Immature natural killer cell (primary cell): Measurements from ENCODE around the gene ADM5. TPM values are rescaled to one million over a fixed set of nuclear protein-coding genes. Genes with fewer than 3 reads are reported as not detected.

ENCODE experiments used
- DNase-seq, 3 donors: peaks; one replicate each; pipeline ENCODE4 v3.0.0; 2022; ENCODE audit warnings: mixed read lengths in 1 of 3
- H3K27ac Mint-ChIP-seq, 6 donors: one replicate each; pipeline ENCODE4 v1.8.0; 2020; ENCODE audit warnings: mixed read lengths in 6 of 6, mild to moderate bottlenecking in 5 of 6, inconsistent platforms in 4 of 6, moderate library complexity in 3 of 6
- H3K27me3 Mint-ChIP-seq, 3 donors: one replicate each; pipeline ENCODE4 v1.8.0; 2020 to 2021; ENCODE audit warnings: low read depth in 3 of 3, mild to moderate bottlenecking in 3 of 3, mixed read lengths in 3 of 3, moderate library complexity in 3 of 3, inconsistent platforms in 1 of 3
- H3K36me3 Mint-ChIP-seq, 3 donors: one replicate each; pipeline ENCODE4 v1.8.0; 2020; ENCODE audit warnings: mixed read lengths in 3 of 3, inconsistent platforms in 2 of 3, mild to moderate bottlenecking in 2 of 3
- H3K4me1 Mint-ChIP-seq, 2 donors: one replicate each; pipeline ENCODE4 v1.8.0; 2020; ENCODE audit warnings: inconsistent platforms in 2 of 2, mild to moderate bottlenecking in 2 of 2, mixed read lengths in 2 of 2, moderate library complexity in 1 of 2
- H3K4me3 Mint-ChIP-seq, 5 donors: one replicate each; pipeline ENCODE4 v1.8.0; 2020; ENCODE audit warnings: mild to moderate bottlenecking in 5 of 5, mixed read lengths in 5 of 5, inconsistent platforms in 3 of 5, moderate library complexity in 3 of 5
- H3K9me3 Mint-ChIP-seq, 6 donors: one replicate each; pipeline ENCODE4 v1.8.0; 2020; ENCODE audit warnings: mild to moderate bottlenecking in 6 of 6, mixed read lengths in 6 of 6, inconsistent platforms in 4 of 6, moderate library complexity in 3 of 6
- polyA plus RNA-seq, 3 donors: library from polyadenylated mRNA; unstranded; fragments of 300-500 nt; fragmentation: Illumina TruSeq; gene quantifications; one replicate each; pipeline ENCODE4 v1.2.3, GENCODE V29; 2021

The ADM5 gene
- polyA plus RNA-seq, 3 donors from 2014 or later, result 0.28 TPM; not detected in 2

DNA sequence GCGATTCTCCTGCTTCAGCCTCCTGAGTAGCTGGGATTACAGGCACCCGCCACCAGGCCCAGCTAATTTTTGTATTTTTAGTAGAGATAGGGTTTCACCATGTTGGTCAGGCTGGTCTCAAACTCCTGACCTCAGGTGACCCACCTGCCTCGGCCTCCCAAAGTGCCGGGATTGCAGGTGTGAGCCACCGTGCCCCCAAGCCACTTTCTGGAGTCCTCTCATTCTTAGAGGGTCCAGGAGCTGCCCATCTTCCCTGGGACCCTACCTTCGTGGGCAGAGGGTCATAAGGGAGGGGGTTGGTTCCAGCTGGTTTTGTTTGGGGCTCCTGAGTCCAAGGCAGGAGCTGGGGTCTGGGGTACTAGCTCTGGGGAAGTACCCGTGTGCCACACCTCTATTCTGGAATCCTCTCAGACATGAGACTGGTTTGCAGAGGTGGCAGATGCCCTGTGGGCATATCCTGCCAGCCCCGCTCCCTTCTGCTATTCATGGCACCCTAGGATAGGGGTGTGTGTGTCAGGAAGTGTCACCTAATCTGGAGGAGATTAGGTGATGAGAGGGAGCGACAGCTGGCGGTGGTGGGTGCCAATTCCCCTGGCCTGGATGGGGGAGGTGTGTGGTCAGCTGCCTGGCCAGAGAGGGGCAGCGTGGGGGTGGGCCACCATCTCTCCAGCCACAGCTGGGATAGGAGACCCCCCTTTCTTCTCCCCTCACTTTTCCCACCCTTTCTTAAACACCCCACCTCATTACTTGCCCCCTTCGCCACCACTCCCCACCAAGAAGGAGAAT, 10.2 kb upstream of the ADM5 start:
- H3K4me1 Mint-ChIP-seq, result peaks cover 26 to 28% of the 10 kb centered on the region in 2 donors
- no peaks in the 10 kb centered on the region for H3K9me3 Mint-ChIP-seq

DNA sequence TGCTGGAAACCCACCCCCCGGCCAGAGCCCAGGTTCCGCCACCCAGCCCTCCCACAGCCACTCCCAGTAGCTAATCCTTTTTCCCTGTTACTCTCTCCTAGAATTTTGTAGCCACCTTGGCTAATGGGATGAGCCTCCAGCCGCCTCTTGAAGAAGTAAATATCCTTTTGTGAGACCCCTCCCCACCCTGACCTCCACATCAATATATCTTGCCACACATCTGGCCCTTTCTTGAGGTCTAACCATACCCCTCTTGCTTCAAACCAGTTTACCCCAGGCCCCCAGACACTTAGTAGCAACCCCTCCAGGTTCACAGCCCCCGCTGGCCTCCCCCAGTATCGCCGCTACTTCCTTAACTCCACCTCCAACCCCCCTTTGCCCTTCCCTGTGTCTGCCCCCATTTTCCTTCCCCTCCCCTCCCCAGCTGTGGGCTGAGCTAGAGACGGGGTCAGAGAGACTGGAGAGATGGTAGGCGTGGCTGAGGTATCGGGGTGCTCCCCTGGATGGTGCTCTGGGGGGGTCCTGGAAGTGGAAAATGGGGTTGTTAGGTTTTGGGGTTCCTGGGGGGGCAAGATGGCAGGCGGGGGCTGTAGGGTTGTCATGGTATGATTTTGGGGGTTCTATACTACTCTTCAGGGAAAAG, 9.5 kb upstream of the ADM5 start:
- Mint-ChIP-seq H3K36me3 (peaks cover 0 to 6% (median 3%) of the 10 kb centered on the region in 3 donors), H3K4me3 (peak overlapping the region in 1 of 5 donors; percentile 33), H3K9me3 (no peaks in the 10 kb centered on the region), H3K27ac (peak overlapping the region; percentile 34 to 81 (median 59)), H3K4me1 (peaks cover 26 to 28% of the 10 kb centered on the region in 2 donors), H3K27me3 (peaks cover 8 to 13% (median 11%) of the 10 kb centered on the region in 3 donors)
- no peak for DNase-seq

More for the DNA sequence above, 10.2 kb upstream of the ADM5 start:
- DNase-seq, result no peak
- Mint-ChIP-seq H3K27me3 (peaks cover 8 to 13% (median 11%) of the 10 kb centered on the region in 3 donors), H3K4me3 (peak overlapping the region in 1 of 5 donors; percentile 87), H3K27ac (peak overlapping the region in 5 of 6 donors; percentile 45 to 95 (median 75)), H3K36me3 (peaks cover 0 to 6% (median 3%) of the 10 kb centered on the region in 3 donors)

DNA sequence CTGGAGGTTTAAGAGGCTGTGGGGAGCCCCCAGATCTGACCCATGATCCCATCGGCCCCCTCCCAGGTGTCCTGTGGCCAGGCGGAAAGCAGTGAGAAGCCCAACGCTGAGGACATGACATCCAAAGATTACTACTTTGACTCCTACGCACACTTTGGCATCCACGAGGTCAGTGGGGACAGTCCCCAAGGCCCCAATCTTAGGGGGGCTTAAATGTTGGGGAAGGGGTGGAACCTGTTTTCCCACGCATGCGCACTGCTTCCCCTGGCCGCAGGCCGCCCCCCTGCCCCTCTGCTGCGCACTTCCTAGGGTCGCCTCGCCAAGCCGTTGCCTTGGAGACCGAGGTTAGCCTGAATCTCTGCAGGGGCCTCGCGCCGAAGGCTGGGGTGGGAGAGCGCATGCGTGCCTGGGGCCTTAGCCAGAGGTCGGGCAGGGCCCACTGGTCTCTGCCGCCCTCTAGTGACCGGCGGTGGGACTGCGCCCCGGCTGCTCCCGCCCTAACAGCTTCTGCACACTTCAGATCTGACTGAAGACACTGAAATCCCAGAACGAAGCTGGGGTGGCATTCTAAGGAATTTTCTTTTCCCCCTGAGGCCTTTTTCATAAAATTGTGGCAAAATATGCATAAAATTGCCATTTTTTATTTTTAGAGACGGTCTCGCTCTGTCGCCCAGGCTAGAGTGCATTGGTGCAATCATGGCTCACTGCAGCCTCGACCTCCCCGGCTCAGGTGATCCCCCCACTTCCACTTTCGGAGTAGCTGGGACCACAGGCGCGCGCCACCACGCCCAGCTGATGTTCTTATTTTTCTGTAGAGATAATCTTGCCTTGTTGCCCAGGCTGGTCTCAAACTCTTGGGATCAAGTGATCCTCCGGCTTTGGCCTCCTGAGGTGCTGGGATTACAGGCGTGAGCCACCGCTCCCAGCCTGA, 8.7 kb upstream of the ADM5 start:
- H3K36me3 Mint-ChIP-seq, result peaks cover 0 to 8% (median 6%) of the 10 kb centered on the region in 3 donors
- H3K9me3 Mint-ChIP-seq, result no peaks in the 10 kb centered on the region
- peak overlapping the region in 1 of 5 donors; percentile 47 for H3K4me3 Mint-ChIP-seq
- peak; percentile 89 to 90 (median 89) for DNase-seq
- H3K4me1 Mint-ChIP-seq, result peaks cover 25 to 26% of the 10 kb centered on the region in 2 donors
- H3K27me3 Mint-ChIP-seq, result peaks cover 8 to 13% (median 11%) of the 10 kb centered on the region in 3 donors
- H3K27ac Mint-ChIP-seq, result peak overlapping the region in 4 of 6 donors; percentile 55 to 81 (median 59)

DNA sequence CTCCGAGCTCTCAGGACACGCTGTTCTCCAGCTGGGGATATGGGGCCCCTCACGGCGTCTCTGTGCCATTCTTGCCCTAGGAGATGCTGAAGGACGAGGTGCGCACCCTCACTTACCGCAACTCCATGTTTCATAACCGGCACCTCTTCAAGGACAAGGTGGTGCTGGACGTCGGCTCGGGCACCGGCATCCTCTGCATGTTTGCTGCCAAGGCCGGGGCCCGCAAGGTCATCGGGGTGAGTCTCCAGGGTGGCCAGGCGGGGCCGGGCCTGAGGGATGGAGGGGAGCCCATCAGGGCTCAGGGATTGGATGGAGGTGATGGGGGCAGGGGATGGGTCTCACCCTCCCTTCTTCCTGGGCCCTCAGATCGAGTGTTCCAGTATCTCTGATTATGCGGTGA, 7.6 kb upstream of the ADM5 start:
- no peaks in the 10 kb centered on the region for H3K9me3 Mint-ChIP-seq

DNA sequence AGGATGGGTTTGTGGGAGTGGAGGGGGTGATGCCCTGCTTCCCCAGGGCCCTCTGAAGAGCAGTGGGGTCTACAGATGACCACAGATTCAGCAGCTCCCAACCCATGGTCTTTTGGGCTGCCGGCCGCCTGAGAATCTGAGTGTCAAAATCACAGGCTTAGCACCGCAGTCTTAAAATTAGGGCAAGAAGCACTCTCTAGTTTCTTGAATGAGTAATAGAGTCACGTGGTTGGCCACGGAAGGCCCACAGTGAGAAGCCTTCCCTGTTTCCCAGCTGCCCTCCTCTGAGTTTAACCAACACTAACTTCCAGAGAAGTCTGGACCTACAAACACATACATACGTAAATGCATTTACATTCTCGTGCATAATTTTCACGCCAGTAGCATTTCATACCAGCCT, 7.1 kb upstream of the ADM5 start:
- Mint-ChIP-seq H3K4me3 (no peak overlapping the region), H3K27me3 (peaks cover under 1 to 6% (median 2%) of the 10 kb centered on the region in 3 donors), H3K36me3 (peaks cover 0 to 10% (median 6%) of the 10 kb centered on the region in 3 donors), H3K4me1 (peaks cover 15% of the 10 kb centered on the region in 2 donors), H3K27ac (no peak overlapping the region), H3K9me3 (no peaks in the 10 kb centered on the region)
- no peak for DNase-seq

More for the DNA sequence above, 7.6 kb upstream of the ADM5 start:
- Mint-ChIP-seq H3K4me1 (peaks cover 15 to 17% of the 10 kb centered on the region in 2 donors), H3K27me3 (peaks cover 5 to 6% (median 6%) of the 10 kb centered on the region in 3 donors), H3K27ac (no peak overlapping the region), H3K4me3 (no peak overlapping the region), H3K36me3 (peaks cover 0 to 10% (median 6%) of the 10 kb centered on the region in 3 donors)
- no peak for DNase-seq

DNA sequence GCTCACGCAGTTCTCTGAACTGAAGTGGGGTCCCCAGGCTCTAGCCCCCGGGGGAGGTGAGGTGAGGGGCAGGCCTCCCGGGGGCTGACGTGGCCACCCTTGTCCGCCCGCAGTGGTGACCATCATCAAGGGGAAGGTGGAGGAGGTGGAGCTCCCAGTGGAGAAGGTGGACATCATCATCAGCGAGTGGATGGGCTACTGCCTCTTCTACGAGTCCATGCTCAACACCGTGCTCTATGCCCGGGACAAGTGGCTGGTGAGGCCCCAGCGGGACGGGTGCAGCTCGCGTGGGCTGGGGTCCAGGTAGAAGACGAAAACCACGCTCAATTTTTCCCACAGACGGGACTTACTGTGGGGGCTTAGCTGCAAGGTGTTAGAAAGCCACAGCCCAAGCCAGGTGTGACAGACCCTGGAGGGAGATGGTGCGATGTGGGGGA, 5.6 kb upstream of the ADM5 start:
- H3K4me1 Mint-ChIP-seq, result peaks cover 6 to 9% of the 10 kb centered on the region in 2 donors
- no peak for DNase-seq
- H3K27me3 Mint-ChIP-seq, result peaks cover 0 to 6% (median 3%) of the 10 kb centered on the region in 3 donors
- H3K27ac Mint-ChIP-seq, result no peak overlapping the region
- no peaks in the 10 kb centered on the region for H3K9me3 Mint-ChIP-seq
- H3K4me3 Mint-ChIP-seq, result no peak overlapping the region
- H3K36me3 Mint-ChIP-seq, result peaks cover 0 to 10% (median 10%) of the 10 kb centered on the region in 3 donors

DNA sequence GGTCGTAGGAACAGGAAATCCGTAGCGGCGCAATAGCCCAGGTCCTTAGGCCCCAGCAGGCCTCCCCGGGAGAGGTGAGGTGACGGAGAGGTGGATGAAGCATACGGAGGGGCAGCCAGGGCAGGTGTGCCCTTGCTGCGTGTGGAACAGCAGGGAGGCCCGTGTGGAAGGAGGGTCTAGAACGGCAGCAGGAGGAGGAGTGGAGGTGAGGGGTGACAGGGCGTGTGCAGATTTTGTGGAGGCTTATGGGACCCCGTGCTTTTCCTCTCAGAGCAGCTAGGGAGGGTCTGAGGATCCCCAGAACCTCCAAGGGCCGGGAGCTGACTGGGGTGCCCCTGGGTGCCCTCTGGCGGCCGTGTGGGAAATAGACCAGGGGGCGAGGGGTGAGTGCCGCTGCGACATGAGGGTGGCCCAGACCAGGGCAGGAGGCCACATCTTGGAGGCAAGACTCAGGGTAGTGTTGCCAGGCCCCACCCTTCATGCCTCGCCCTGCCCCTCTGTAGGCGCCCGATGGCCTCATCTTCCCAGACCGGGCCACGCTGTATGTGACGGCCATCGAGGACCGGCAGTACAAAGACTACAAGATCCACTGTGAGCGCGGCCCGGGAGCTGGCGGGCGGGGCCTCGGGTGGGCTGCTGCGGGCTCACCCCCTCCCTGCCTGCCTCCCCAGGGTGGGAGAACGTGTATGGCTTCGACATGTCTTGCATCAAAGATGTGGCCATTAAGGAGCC, 5.0 kb upstream of the ADM5 start:
- Mint-ChIP-seq H3K4me3 (no peak overlapping the region), H3K27ac (no peak overlapping the region), H3K9me3 (no peaks in the 10 kb centered on the region), H3K4me1 (peaks cover 6 to 9% of the 10 kb centered on the region in 2 donors), H3K27me3 (peaks cover 0 to 6% (median 3%) of the 10 kb centered on the region in 3 donors), H3K36me3 (peaks cover 0 to 10% (median 10%) of the 10 kb centered on the region in 3 donors)
- DNase-seq, result no peak

DNA sequence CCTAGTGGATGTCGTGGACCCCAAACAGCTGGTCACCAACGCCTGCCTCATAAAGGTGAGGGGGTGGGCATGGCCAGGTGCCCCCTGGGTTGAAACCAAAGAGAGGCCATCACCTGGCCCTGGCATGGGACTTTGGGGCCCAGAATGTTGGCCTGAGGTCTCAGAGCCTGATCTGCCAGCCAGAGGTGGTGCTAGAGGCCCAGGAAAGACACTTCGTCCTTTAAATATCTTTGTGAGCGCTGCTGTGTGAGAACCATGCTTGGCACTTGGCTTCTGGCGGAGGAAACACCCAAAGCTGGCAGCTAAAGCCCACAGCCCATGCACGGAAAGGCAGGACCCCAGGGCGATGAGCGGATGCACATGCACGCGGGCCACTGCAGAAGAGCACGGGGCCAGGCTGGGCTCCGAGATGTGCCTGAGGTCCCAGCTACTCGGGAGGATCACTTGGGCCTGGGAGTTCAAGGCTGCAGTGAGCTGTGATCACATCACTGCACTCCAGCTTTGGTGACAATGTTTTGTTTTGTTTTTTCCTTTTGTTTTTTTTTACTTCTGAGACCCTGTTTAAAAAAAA, 4.3 kb upstream of the ADM5 start:
- no peak overlapping the region for H3K27ac Mint-ChIP-seq
- H3K36me3 Mint-ChIP-seq, result peaks cover 0 to 10% (median 10%) of the 10 kb centered on the region in 3 donors

DNA sequence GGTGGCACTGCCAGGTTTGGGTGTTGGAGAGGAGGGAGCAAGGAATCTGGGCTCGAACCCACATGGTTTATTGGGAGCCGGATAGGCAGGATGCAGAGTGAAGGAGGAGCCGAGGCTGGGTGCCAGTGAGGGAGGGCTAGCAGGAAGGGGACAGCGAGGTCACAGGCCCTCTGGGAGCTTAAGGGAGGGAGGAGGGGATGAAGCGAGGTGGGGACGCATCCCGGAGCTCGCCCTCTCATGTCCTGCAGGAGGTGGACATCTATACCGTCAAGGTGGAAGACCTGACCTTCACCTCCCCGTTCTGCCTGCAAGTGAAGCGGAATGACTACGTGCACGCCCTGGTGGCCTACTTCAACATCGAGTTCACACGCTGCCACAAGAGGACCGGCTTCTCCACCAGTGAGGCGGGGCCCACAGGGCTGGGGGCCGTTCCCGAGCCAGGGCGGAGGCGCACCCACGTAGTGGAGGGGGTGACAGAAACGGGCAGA, 3.5 kb upstream of the ADM5 start:
- H3K36me3 Mint-ChIP-seq, result peaks cover 0 to 13% (median 13%) of the 10 kb centered on the region in 3 donors
- no peak for DNase-seq

More for the DNA sequence above, 4.3 kb upstream of the ADM5 start:
- Mint-ChIP-seq H3K27me3 (peaks cover 0 to 6% (median 3%) of the 10 kb centered on the region in 3 donors), H3K4me1 (peaks cover 8 to 9% of the 10 kb centered on the region in 2 donors), H3K9me3 (no peaks in the 10 kb centered on the region), H3K4me3 (no peak overlapping the region)
- DNase-seq, result no peak

DNA sequence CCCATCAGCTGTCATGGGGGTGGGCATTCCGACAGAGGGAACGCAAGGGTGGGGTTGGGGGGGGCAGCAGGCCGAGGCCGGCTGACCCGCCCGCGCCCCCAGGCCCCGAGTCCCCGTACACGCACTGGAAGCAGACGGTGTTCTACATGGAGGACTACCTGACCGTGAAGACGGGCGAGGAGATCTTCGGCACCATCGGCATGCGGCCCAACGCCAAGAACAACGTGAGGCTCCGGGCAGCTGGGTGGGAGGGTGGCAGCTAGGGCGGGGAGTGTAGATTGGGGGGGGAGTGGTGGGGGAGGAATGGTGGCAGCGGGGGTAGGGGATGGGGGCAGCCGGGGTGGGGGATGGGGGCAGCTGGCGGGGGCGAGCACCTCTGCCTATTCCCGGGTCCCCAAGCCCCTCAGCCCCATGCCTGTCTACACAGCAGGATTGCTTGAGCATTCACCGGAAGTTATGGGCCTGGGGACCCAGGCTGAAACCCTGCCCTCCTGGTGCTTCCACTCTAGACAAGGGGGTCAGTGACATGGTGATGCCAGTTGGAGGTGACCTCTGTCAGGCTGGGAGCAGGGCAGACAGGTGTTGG, 2.8 kb upstream of the ADM5 start:
- H3K36me3 Mint-ChIP-seq, result peaks cover 0 to 13% (median 13%) of the 10 kb centered on the region in 3 donors
- peaks cover 17 to 21% of the 10 kb centered on the region in 2 donors for H3K4me1 Mint-ChIP-seq
- H3K4me3 Mint-ChIP-seq, result no peak overlapping the region
- DNase-seq, result no peak
- H3K27me3 Mint-ChIP-seq, result peaks cover 7 to 11% (median 8%) of the 10 kb centered on the region in 3 donors
- H3K27ac Mint-ChIP-seq, result no peak overlapping the region
- H3K9me3 Mint-ChIP-seq, result no peaks in the 10 kb centered on the region

More for the DNA sequence above, 3.5 kb upstream of the ADM5 start:
- no peak overlapping the region for H3K27ac Mint-ChIP-seq
- no peaks in the 10 kb centered on the region for H3K9me3 Mint-ChIP-seq
- H3K27me3 Mint-ChIP-seq, result peaks cover 6 to 8% (median 7%) of the 10 kb centered on the region in 3 donors
- no peak overlapping the region for H3K4me3 Mint-ChIP-seq
- peaks cover 12 to 15% of the 10 kb centered on the region in 2 donors for H3K4me1 Mint-ChIP-seq

DNA sequence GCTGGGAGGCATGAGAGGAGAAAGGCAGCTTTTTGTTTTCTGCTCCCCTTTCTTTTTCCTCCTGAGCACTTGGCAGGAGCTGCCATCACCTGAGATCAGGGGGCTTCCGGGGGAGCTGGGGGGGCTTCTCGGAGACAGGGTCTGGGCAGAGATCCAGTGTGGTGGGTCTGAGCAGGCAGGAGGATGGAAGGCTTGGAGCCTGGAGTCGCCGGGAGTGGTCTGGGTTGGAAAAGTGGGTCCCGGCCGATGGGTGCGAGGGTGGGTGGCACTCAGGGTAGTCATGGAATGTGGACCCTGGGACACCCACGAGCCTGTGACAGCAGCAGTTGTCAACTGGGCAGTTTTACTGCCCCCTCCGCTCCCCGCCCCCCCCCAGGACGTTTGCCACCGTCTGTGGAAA, 2.2 kb upstream of the ADM5 start:
- no peak for DNase-seq
- H3K9me3 Mint-ChIP-seq, result no peaks in the 10 kb centered on the region
- peaks cover 0 to 13% (median 12%) of the 10 kb centered on the region in 3 donors for H3K36me3 Mint-ChIP-seq
- H3K4me3 Mint-ChIP-seq, result no peak overlapping the region
- H3K4me1 Mint-ChIP-seq, result peaks cover 17 to 22% of the 10 kb centered on the region in 2 donors
- H3K27me3 Mint-ChIP-seq, result peaks cover 7 to 11% (median 8%) of the 10 kb centered on the region in 3 donors
- H3K27ac Mint-ChIP-seq, result no peak overlapping the region
